RPMI8226 (cell line): ENCODE measurements around the gene MIB2.
A peak's percentile ranks its signal among the peaks of the same experiment; 100 is the strongest.

Experiments
- DNase-seq: peaks from one replicate; pipeline ENCODE4 v3.0.0-alpha.2; 2015

The MIB2 gene

DNA sequence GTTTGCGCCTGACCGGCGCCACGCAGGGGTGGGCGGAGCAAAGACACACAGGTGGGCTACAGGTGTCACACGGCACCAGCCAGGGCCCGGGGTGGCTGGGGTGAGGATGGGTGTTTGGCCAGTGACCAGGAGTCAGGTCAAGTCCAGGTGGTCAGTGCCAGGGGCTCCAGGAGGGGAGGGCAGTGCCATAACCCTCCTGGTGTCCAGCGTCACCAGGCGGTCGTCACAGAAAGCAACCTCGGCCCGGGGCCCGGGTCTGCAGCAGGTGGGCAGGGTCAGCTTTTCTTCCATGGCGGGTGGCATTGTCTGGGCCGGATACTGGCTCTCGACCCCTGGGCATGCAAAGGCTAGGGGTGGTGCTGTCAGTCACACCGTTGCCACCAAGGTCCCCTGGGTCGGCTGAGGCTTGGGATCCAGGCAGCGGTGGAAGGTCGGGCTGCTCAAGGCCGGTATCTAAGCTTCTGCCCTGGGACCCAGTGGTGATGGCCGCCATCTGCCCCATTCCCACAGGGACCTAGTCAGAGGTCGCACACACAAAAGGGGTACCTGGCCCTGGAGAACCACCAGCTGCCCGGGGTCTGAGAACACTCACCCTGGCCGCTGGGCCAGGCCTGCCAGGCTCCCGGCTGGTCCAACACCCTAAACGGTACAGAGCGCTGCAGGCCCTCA, 17.1 kb upstream of the MIB2 start:
- no peak for DNase-seq

DNA sequence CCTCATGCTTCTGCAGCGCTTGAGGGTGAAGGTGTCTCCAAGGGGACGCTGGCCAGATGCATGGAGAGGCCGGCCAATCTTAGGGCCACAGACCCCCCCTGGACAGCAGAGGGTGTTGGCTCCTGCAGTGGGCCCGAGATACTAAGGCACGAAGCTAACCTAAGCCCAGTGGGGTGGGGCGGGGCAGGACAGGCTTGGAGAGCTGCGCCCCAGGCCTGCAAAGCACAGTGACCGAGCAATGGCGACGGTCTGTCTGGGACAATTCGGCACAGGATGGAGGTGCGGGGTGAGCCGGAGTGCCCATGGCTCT, 16.6 kb upstream of the MIB2 start:
- DNase-seq: no peak

DNA sequence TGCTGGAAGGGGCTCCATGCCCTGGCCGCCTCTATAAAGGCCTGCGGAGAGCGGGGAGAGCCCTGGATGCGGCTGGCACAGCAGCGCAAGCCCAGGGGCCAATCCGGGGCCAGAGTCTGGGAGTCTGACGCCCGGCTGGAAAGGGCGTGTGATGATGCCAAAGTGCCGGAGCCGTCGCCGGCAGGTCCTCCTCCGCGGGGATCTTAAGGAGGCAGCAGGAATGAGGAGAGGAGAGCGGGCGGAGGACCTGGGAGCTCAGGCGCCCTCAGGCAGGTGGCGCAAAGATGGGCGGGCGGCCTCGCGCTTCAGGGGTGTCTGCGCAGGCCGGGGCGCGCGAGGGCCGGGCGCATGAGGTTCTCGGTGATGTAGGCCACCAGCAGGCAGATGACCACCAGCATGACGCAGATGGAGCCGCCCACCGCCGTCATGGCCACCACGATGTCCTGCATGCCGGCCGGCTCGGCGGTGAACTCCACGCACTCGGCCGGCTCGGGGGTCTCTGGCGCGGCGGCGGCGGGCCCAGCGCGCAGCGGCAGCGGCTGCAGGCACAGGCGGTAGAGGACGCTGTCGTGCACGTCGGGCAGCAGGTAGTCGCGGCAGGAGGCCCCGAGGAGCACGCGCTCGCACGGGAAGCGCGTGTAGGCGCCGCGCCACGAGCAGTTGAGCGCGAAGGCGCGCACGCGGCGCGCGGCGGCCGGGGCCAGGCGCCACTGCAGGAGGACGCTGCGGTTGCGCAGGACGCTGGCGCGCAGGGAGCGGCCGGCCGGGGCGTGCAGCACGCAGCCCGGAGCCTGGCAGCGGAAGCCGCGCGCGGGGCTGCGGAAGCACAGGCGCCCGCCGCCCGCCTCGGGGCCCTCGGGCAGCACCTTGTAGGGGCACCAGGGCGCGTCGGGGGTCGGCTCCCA, 16.0 kb upstream of the MIB2 start:
- DNase-seq: peak; percentile 81

DNA sequence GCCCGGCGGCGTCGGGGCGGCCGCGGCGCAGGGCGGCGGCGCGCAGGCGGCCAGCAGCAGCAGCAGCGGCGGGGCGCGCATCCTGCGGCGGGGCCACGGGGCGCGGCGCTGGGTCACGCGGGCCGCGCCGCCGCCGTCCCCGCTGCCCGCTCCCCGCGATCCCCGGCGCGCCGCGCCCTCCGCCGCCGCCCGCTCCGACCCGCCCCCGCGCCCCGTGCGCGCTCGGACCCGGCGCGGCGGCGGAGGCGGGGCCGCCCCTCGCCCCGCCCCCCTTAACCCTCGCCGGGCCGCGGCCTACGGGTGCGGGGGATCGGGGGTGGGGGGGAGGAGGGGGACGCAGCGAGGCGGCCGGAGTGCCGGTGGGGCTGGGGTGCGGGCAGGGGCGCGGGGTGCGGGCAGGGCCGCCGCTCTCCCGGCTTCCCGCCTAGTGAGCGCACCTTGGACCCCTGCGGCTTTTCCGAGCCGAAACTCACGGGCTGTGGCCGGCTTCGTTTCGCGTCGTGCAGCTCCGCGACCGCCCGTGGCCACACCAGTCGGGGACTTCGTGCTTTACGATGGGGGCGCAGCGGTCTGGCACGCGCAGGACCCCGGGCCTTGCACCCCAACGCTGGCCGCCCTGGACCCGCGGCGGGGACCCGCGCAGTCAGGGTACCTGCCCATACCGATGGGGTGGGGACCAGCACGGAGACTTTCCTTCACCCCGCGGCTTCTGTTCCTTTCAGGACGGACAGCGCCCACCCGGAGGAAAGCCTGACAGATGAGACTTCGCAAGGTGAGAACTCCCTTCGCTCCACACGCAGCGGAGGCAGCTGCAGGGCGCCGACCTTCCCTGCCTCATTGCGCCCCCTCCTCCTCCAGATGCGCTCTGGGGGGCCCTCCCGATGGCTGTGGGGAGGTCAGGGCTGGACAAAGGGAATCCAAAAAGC, 15.1 kb upstream of the MIB2 start, which contains the start of gene FNDC10:
FNDC10 (minus strand) TSS at position 201 of the 926 bp plus-strand sequence; CDS start at position 81, 120 bp downstream.
- peak; percentile 48 for DNase-seq

DNA sequence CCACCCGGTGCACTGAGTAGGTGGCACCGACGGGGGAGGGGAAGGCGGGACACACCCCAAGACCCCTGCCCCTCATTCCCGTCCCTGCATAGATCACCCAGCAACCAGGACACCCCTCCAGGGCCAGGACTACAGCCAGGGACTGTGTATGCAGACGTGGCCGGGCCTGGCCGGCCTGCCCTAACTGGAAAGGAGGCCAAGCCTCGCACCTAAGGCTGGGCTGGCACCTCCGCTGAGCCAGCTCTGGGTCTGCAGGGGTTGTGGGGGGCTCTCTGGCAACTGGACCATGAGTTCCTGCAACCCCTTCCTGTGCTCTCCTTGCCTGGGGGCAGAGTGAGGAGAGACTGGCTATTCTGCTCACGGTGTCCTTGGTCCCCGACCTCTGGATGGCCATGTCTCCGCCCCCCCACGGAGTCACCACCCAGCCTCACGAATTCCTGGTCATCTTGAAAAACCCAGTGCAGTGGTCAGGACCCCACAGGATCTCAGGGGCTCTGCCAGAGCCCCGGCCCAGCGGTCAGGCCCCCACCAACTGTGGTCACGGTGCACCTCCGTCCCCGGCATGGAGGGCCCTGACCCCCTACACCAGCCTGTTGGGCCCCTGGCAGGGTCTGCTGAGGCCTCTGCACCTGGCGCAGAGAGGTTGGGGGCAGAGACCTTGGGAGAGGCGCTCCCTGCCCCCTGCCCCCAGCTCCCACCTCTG, 14.3 kb upstream of the MIB2 start:
- DNase-seq: peak; percentile 3

DNA sequence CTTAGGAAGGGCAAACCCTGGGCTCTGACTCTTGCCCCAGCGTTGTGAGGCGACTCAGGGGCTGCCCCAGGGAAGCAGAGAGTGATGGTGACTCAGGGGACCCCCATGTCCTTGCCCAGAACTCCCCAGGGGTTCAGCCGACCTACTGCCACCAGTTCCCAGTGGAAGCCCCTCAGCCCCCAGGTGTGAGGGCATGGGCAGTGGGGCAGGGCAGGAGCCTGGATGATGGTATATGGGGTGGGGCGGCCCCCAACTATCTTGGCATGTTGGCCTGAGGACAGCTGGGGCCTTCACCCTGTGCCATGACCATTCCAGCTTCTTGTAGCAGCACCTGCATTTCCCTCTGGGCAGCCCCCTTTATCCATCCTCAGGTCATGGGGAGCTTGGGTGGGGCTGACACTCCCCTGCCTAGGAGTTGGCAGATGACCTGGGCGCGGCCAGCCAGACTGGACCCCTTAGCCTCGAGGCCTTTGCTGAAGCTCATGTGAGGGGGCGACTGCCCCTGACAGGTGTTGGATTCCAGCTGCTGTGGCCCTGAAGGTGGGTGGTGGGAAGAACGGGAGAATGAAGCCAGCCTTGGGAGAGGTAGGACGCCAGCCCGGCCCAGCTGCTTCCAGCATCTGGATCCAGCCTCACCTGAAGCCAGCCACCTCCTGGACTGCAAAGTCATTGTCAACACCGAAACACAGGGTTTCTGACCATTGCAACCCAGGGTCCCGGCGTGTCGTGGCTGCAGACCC, 13.6 kb upstream of the MIB2 start:
- DNase-seq: no peak

DNA sequence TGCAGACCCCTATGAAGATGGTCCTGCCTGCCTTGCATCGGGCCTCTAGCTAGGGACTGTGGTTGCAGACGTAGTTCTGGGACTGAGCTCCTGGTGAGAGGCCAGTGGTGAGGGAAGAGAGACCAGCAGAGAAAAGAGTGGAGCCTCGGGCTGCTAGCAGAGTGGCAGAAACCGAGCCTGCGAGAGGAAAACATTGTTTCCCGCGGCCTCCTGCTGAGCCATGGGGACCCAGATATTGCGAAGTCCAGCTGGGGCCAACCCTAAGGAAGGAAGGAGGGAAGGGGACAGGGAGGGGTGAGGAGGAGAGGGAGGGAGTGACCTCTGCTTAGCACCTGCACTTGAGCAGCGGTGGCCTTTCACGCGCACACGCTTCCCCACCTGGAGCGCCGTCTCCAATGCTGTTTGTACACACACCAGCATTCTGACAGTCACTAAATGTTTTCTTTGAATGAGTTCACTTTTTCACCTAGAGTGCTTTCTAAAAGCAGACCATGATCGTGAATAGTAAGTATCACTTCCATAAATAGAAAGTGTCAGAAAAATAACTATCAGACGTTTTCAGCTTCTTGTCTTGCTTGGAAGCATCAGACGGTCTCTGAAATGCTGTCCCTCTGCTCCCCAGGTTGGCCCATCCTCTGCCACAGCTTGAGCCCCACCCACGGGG, 12.9 kb upstream of the MIB2 start:
- DNase-seq: peak; percentile 89

DNA sequence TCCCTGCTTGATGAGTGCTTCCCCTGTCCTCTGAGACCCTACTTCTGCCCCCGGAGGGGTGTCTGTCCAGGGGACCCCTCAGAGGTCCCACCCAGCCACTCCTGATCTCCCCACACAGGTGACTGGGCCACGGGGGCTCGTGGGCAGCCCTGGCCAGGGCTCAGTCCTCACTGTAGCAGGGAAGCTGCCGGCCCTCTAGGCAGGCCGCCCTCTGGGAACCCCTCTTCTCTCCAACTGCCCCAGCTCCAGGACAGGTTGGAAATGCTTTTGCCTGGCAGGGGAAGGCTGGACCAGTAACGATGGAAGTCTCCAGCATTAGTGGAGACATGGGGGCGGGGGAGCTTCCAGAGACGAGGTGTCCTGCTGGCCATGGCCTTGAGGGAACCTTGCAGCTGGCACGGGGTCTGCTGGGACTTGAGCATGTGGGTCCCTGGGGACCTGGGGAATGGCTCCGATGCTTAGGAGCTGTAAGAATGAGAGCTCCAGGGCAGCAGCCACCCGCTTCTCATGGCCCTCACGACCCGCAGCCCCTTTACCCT, 12.3 kb upstream of the MIB2 start:
- DNase-seq: no peak

DNA sequence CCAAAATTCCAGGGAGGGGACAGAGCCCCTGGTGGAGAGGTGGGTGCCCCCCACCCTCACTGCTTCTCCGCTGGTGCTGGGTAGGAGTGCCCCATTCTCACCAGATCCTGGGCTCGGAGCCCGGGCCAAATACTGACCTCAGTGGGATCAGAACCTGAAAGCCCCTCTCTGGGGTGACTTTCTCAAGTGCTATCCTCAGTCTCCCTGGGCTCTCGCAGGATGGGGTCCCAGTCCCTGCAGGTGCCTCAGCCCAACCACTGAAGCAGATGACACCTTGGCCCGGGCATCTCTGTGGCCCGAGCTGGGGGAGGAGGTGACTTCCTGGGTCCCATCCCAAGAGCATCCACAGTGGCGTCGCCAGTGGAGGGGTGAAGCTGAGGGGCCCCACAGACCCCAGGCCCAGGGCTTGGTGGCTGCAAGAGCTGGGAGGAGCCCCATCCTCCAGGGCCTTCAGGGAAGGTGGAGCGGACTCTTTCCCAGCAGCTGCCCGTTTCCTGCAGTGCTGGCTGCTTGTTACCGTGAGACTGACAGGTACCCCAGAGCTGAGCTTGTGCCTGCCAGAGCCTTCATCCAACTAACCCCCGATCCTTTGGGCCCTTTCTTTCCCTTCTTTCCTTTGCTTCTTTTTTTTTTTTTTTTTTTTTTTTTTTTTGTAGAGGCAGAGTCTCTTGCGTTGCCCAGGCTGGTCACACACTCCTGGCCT, 11.5 kb upstream of the MIB2 start:
- DNase-seq: no peak

DNA sequence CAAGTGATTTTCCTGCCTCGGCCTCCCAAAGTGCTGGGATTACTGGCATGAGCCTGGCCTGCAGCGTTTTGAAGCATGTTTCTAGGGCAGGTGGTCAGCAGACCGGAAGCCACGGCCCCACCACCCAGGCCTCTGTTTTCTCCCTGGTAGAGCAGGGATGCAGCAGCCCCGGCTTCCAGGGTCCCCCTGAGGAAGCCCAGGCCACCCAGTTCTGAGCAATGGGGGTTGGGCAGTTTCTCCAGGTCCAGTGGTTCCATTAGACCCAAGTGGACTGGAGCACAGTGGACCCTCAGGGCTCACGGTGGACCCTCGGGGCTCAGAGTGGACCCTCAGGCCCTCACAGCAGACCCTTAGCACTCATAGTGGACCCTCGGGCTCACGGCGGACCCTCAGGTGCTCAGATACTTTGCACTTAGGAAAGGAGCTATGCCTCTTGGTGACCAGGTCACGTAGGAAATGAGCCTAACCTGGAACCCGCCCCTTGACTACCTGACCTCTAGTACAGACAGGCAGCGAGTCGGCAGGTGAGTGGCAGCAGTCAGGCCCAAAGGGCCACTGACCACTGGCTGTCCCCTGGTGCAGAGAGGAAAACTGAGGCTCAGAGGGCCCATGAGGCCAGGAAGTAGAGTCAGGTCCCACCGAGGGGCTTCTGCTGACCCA, 10.8 kb upstream of the MIB2 start:
- no peak for DNase-seq

DNA sequence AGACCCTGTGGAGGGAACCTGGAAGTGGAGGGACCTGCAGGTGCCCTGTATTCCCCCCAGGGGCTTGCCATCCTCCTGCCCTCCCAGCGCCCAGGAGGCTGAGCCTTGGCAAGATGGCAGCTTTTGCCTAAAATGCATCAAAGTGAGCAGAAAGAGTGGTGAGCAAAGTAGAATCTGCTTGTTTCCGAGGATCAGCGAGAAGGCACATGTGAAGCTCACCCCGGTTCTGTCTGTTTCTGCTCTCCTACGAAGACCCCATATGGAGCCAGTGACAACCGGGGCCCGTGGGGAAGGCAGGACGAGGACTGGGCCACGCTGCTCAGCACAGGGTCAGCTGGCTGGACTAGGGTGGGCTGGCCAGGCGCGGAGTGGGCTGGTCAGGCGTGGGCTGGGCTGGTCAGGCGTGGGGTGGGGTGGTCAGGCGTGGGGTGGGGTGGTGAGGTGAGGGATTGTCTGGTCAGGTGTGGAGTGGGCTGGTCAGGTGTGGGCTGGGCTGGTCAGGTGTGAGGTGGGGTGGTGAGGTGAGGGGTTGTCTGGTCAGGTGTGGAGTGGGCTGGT, 10.2 kb upstream of the MIB2 start:
- no peak for DNase-seq

DNA sequence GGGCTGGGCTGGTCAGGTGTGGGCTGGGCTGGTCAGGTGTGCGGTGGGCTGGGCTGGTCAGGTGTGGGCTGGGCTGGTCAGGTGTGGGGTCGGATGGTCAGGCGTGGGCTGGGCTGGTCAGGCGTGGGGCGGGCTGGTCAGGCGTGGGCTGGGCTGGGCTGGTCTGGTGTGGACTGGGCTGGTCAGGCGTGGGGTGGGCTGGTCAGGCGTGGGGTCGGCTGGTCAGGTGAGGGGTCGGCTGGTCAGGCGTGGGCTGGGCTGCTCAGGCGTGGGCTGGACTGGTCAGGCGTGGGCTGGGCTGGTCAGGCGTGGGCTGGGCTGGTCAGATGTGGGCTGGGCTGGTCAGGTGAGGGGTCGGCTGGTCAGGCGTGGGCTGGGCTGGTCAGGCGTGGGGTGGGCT, 9.6 kb upstream of the MIB2 start:
- no peak for DNase-seq

DNA sequence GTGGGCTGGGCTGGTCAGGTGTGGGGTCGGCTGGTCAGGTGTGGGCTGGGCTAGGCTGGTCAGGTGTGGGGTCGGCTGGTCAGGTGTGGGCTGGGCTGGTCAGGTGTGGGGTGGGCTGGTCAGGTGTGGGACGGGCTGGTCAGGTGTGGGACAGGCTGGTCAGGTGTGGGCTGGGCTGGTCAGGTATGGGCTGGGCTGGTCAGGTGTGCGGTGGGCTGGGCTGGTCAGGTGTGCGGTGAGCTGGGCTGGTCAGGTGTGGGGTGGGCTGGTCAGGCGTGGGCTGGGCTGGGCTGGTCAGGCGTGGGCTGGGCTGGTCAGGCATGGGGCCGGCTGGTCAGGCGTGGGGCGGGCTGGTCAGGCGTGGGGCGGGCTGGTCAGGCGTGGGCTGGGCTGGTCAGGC, 9.1 kb upstream of the MIB2 start:
- DNase-seq: no peak

DNA sequence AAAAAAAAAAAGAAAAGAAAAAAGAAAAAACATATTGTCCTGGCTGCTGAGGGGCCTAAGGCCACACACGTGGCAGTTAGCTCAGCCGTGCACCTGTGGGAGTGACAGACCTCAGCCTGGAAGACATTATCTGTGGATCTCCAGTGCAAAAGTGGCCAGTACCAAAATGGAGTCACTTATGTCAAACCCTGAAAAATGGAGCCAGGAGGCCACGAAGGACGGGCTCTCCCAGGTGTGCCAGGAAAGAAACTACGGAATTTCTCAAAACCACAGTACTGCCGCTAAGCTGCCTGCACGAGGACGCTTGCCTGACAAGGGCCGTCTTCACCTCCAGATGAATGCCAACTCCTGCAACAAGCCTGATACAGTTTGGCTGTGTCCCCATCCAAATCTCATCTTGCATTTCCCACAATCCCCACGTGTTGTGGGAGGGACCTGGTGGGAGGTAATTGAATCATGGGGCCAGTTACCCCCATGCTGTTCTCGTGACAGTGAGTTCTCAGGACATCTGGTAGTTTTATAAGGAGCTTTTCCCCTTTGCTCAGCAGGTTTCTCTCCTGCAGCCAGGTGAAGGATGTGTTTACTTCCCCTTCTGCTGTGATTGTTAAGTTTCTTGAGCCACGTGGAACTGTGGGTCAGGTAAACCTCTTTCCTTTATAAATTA, 5.3 kb upstream of the MIB2 start:
- peak; percentile 96 for DNase-seq

DNA sequence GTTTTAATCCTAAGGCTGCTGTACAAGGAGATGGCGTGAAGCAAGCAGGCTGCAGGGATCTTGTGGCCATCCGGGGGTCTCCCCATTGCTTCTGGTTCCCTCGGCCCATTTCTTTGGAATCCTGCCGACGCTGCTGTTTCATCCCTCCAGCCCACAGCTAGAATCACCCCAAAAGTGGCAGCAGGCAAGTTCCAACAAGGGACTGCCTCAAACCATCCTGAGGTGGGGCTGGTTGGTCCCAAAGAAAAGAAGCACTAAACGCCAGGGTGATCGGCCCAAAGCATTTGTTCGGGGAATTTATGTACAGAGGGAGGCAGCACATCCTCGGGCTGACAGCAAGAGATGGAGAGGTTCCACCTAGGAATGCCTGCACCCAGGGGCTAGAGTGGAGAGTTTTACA, 4.5 kb upstream of the MIB2 start:
- DNase-seq: no peak

DNA sequence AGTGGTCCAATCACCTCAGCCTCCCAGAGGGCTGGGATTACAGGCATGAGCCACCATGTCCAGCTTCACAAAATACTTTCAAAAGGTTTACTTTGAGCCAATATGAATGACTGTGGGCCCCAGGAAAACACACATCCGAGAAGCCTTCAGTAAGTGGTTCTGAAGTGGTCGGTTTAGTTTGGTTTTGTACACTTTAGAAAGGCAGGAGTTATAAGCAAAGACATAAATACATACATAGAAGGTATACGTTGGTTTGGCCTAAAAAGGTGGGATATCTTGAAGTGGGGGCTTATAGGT, 3.2 kb upstream of the MIB2 start:
- no peak for DNase-seq

DNA sequence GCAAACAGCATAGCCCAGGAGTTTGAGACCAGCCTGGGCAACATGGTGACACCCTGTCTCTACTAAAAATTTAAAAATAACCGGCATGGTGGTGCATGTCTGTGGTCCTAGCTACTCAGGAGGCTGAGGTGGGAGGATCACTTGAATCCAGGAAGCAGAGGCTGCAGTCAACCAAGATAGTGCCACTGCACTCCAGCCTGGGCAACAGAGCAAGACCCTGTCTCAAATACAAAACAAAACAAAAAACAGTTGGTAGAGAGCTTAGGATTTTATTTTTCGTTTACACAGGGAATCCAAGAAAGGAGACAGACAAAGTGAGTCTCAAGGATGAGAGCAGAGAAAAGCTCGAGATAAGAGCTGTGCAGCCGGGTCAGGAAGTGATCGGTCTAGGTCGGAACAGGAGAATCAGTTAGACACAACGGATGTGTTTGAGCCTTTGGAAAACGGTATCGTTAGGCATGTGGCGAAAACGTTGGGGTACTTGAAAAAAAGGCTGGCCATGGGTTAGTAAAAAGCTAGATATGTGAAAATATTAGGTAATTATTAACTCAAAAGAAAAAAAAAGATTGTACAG, 1.7 kb upstream of the MIB2 start:
- DNase-seq: no peak

DNA sequence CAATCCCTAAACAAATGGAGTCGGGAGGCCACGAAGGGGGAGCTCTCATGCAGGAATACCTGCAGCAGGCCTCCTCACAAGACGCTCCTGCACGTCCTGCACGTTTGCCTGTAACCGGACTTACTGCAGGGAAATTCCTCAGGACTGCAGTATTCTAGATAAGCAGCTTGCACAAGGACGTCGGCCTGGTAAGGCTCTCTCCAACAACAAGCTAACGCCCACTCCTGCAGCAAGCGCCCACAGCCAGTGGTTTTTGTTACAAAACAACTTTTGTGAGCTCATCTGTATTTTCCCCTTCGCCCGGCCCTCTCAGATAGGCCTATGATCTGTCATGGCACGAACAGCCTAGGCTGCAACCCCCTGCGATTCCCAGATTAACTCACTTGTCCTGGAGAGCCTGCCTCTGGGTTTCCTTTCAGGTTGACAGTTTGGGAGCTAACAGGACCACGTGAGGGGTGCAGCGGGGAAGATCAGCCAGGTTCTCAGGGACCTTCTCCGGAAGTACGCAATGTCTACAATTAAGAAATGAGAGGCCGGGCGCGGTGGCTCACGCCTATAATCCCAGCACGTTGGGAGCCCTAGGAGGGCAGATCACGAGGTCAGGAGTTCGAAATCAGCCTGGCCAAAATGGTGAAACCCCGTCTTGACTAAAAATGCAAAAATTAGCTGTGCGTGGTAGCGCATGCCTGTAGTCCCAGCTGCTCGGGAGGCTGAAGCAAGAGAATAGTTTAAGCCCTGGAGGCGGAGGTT, 921 bp upstream of the MIB2 start:
- DNase-seq: peak; percentile 73
